GM12892 (cell line): ENCODE data around the gene ZRSR2.
A peak's percentile ranks its signal among the peaks of the same experiment; 100 is the strongest.

Experiments
- POLR2AphosphoS5 ChIP-seq: IDR thresholded peaks from 2 replicates; pipeline ENCODE4 v1.6.1; 2011; ENCODE audit warnings: low read depth, low read length, control low read depth
- TAF1 ChIP-seq: IDR thresholded peaks from 2 replicates; pipeline ENCODE4 v1.6.1; 2011; ENCODE audit warnings: low read depth, mild to moderate bottlenecking, control low read depth, low read length, borderline replicate concordance

GRCh38 chrX:15854712-15855567 lies 64.7 kb downstream of the ZRSR2 start, which contains the start of gene AP1S2:
- TF ChIP-seq POLR2AphosphoS5 = peak; percentile 89
- TF ChIP-seq TAF1 = no peak; the same call in 1 of the 2 replicates
